Chondrocyte (in vitro differentiated cells): ENCODE data around the gene GNPAT. TPM values are rescaled to one million over a fixed set of nuclear protein-coding genes. Genes with fewer than 3 reads are reported as not detected.

ENCODE experiments used
- DNase-seq: peaks from one replicate; pipeline ENCODE4 v3.0.0; 2021; ENCODE audit warnings: mixed read lengths, low spot score
- H3K27ac Mint-ChIP-seq: one replicate; pipeline ENCODE4 v1.8.0; 2021; ENCODE audit warnings: mild to moderate bottlenecking, moderate library complexity, mixed read lengths; ENCODE audit not compliant: unreplicated experiment
- H3K27me3 Mint-ChIP-seq: 2 replicates; pipeline ENCODE4 v1.8.0; 2021; ENCODE audit warnings: low read depth, mixed read lengths
- H3K36me3 Mint-ChIP-seq: 2 replicates; pipeline ENCODE4 v1.8.0; 2021; ENCODE audit warnings: low read depth, mixed read lengths
- H3K4me1 Mint-ChIP-seq: 2 replicates; pipeline ENCODE4 v1.8.0; 2021; ENCODE audit warnings: low read depth, mild to moderate bottlenecking, mixed read lengths
- H3K4me3 Mint-ChIP-seq: one replicate; pipeline ENCODE4 v1.8.0; 2021; ENCODE audit warnings: mild to moderate bottlenecking, moderate library complexity, mixed read lengths; ENCODE audit not compliant: unreplicated experiment
- H3K9me3 Mint-ChIP-seq: 2 replicates; pipeline ENCODE4 v1.8.0; 2021; ENCODE audit warnings: low read depth, mixed read lengths
- CTCF ChIP-seq: fragments of 200-600 bp; sonication (generic); IDR thresholded peaks from 2 replicates; pipeline ENCODE4 v1.5.0; 2021; ENCODE audit warnings: antibody characterized with exemption, mild to moderate bottlenecking, moderate library complexity
- total RNA-seq: library from RNA; stranded (reverse); gene quantifications from 3 replicates; pipeline ENCODE4 v1.2.1, GENCODE V29; 2021

The GNPAT gene
- total RNA-seq, 1 donor from 2014 or later, result 37.9 TPM

DNA sequence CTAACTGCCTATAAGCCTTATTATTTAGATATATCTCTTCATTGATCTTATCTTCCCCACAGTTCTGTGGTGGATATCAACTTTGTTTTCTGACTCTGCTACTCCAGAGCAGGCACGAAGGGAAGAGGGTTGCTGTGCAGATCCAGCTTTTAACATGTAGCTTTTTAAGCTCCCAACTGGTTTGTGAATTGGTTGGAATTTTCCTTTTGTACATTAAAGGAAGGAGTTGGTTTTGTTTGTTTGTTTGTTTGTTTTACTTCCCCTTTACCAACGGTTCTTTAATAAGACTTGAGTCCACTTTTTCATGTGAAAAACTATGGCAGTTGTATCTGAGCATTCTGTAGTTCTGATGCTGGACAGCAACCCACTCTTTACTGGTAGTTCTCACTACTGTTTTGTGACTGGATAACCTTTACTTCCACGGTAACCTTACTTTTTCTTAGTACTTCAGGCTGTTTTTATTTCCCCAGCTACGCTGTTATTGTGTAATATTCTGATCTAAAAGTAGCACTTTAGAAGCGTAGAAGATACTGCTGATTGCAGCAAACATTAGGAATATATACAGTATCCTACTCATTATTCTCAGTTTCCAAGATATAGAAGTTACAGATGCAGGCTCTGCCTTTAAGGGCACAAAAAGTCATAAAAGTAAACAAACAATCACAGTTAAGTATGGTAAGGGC is 1.6 kb downstream of the GNPAT start:
- peak overlapping the region; percentile 93 for H3K4me3 Mint-ChIP-seq

DNA sequence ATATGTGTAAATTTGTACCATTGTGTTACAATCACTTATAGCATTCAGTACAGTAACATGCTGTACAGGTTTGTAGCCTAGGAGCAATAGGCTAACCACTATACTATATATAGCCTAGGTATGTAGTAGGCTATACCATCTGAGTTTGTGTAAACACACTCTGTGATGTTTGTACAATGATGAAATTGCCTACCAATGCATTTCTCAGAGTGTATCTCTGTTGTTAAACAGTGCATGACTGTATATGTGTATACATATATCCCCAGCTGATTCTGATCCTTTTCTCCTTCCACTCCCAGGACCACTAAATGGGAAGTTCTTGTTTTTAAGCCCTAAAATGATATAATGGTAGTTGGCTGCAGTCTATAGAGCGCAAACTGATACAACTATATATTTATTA is 7.8 kb downstream of the GNPAT start:
- Mint-ChIP-seq H3K27me3 (no peaks in the 10 kb centered on the region), H3K9me3 (no peaks in the 10 kb centered on the region), H3K4me1 (peaks cover 10% of the 10 kb centered on the region), H3K4me3 (no peak overlapping the region), H3K36me3 (peaks cover 15% of the 10 kb centered on the region), H3K27ac (no peak overlapping the region)
- TF ChIP-seq CTCF, result no peak
- no peak for DNase-seq

More for the DNA sequence above, 1.6 kb downstream of the GNPAT start:
- Mint-ChIP-seq H3K4me1 (peaks cover 40% of the 10 kb centered on the region), H3K9me3 (no peaks in the 10 kb centered on the region), H3K27ac (peak overlapping the region; percentile 55), H3K36me3 (peaks cover 8% of the 10 kb centered on the region), H3K27me3 (no peaks in the 10 kb centered on the region)
- DNase-seq, result no peak
- no peak for TF ChIP-seq CTCF

- Mint-ChIP-seq H3K27ac (no peak overlapping the region), H3K4me3 (no peak overlapping the region), H3K9me3 (peaks cover 10% of the 10 kb centered on the region), H3K27me3 (no peaks in the 10 kb centered on the region), H3K4me1 (peaks cover 4% of the 10 kb centered on the region), H3K36me3 (peaks cover 39% of the 10 kb centered on the region)
- no peak for DNase-seq
- TF ChIP-seq CTCF, result no peak
Observed at GRCh38 chr1:231252336-231252735, 11.3 kb downstream of the GNPAT start.

- Mint-ChIP-seq H3K36me3 (peaks cover 66% of the 10 kb centered on the region), H3K4me3 (no peak overlapping the region), H3K4me1 (no peaks in the 10 kb centered on the region), H3K27me3 (no peaks in the 10 kb centered on the region), H3K27ac (no peak overlapping the region), H3K9me3 (peaks cover 24% of the 10 kb centered on the region)
- no peak for DNase-seq
- no peak for TF ChIP-seq CTCF
Observed at GRCh38 chr1:231260351-231260750, 19.3 kb downstream of the GNPAT start.

DNA sequence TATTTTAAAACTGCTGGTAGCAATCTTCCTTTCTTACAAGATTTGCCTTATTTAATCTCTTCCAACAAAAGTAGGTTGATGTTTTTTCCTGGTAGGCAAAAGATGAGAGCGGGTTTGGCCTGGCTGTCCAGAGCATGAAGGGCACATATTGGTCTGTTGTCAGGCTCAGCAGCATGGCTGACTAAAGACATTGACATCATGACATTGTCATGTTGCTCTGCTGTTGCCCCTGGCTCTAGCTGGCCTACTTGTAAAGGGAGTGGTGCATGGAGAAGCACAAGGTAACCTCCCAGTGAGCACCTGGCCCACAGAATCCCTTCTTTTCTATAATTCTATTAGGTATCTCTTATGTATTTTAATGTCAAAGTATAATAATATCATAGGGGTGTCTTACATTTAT is 23.6 kb downstream of the GNPAT start:
- H3K27ac Mint-ChIP-seq, result no peak overlapping the region
- peaks cover 60% of the 10 kb centered on the region for H3K36me3 Mint-ChIP-seq

More for the DNA sequence above, 23.6 kb downstream of the GNPAT start:
- Mint-ChIP-seq H3K9me3 (peaks cover 3% of the 10 kb centered on the region), H3K4me1 (no peaks in the 10 kb centered on the region), H3K4me3 (no peak overlapping the region), H3K27me3 (no peaks in the 10 kb centered on the region)
- no peak for DNase-seq
- TF ChIP-seq CTCF, result no peak
